ENCODE data around the gene RHOBTB3. TPM values are rescaled to one million over a fixed set of nuclear protein-coding genes. Genes with fewer than 3 reads are reported as not detected.
A peak's percentile ranks its signal among the peaks of the same experiment; 100 is the strongest.

RHOBTB3 gene
- total RNA-seq, 1 donor from 2014 or later = 55.9 TPM

DNA sequence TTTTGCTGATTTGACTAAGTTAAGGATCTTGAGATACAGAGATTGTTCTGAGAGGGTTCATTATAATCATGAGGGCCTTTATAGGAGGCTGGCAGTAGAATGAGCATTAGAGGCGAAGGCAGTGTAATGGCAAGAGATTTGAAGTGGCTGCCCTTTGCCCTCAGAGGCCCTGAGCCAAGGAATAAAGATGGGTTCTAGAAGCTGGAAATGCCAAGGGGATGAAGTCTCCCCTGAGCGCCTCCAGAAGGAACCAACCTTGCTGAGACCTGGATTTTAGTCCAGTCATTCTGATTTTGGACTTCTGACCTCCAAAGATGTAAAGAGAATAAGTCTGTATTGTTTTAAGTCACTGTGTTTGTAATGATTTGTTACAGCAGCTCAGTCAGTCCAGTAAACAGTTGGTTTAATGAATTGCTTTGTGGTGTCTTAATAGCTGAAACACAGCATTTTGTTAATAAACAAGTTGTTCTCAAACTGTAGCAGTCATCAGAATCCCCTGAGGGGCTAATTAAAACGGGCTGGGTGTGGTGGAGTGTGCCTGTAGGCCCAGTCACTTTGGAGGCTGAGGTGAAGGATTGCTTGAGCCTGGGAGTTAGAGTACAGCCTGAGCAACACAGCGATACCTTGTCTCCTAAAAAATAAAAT is 68.2 kb downstream of the RHOBTB3 start:
- Mint-ChIP-seq H3K4me1 (ENCODE audit: low read depth) (peaks cover 14% of the 10 kb centered on the region), H3K27ac (no peak overlapping the region), H3K9me3 (ENCODE audit: low read depth) (peaks cover 3% of the 10 kb centered on the region), H3K4me3 (ENCODE audit: low read depth) (no peak overlapping the region), H3K27me3 (no peaks in the 10 kb centered on the region), H3K36me3 (ENCODE audit: insufficient read depth) (peaks cover 5% of the 10 kb centered on the region)
- no peak for DNase-seq (ENCODE audit: low spot score, unreplicated experiment)
- no peak for TF ChIP-seq CTCF (IDR thresholded peaks at IDR 0.05; ENCODE audit: unreplicated experiment)

GRCh38 chr5:95800553-95800952 is 69.4 kb downstream of the RHOBTB3 start:
- no peaks in the 10 kb centered on the region for H3K27me3 Mint-ChIP-seq
- TF ChIP-seq CTCF (IDR thresholded peaks at IDR 0.05; ENCODE audit: unreplicated experiment) = no peak
- DNase-seq (ENCODE audit: low spot score, unreplicated experiment) = no peak
- no peak overlapping the region for H3K4me3 Mint-ChIP-seq (ENCODE audit: low read depth)
- H3K27ac Mint-ChIP-seq = peak overlapping the region; percentile 12
- H3K9me3 Mint-ChIP-seq (ENCODE audit: low read depth) = peaks cover 6% of the 10 kb centered on the region
- H3K36me3 Mint-ChIP-seq (ENCODE audit: insufficient read depth) = peaks cover 8% of the 10 kb centered on the region
- H3K4me1 Mint-ChIP-seq (ENCODE audit: low read depth) = peaks cover 14% of the 10 kb centered on the region

GRCh38 chr5:95801532-95801931 is 70.4 kb downstream of the RHOBTB3 start:
- Mint-ChIP-seq H3K36me3 (ENCODE audit: insufficient read depth) (peaks cover 8% of the 10 kb centered on the region), H3K27ac (no peak overlapping the region), H3K27me3 (no peaks in the 10 kb centered on the region), H3K4me3 (ENCODE audit: low read depth) (no peak overlapping the region), H3K4me1 (ENCODE audit: low read depth) (peaks cover 14% of the 10 kb centered on the region), H3K9me3 (ENCODE audit: low read depth) (peaks cover 6% of the 10 kb centered on the region)
- no peak for TF ChIP-seq CTCF (IDR thresholded peaks at IDR 0.05; ENCODE audit: unreplicated experiment)
- DNase-seq (ENCODE audit: low spot score, unreplicated experiment) = no peak

GRCh38 chr5:95801961-95802360 is 70.8 kb downstream of the RHOBTB3 start:
- no peak overlapping the region for H3K4me3 Mint-ChIP-seq (ENCODE audit: low read depth)
- no peak overlapping the region for H3K27ac Mint-ChIP-seq
- no peak for TF ChIP-seq CTCF (IDR thresholded peaks at IDR 0.05; ENCODE audit: unreplicated experiment)
- H3K4me1 Mint-ChIP-seq (ENCODE audit: low read depth) = peaks cover 14% of the 10 kb centered on the region
- no peaks in the 10 kb centered on the region for H3K27me3 Mint-ChIP-seq
- H3K36me3 Mint-ChIP-seq (ENCODE audit: insufficient read depth) = peaks cover 8% of the 10 kb centered on the region
- DNase-seq (ENCODE audit: low spot score, unreplicated experiment) = no peak
- H3K9me3 Mint-ChIP-seq (ENCODE audit: low read depth) = peaks cover 6% of the 10 kb centered on the region

GRCh38 chr5:95803271-95804148 is 72.4 kb downstream of the RHOBTB3 start:
- H3K4me1 Mint-ChIP-seq (ENCODE audit: low read depth) = peaks cover 14% of the 10 kb centered on the region
- H3K4me3 Mint-ChIP-seq (ENCODE audit: low read depth) = no peak overlapping the region
- H3K36me3 Mint-ChIP-seq (ENCODE audit: insufficient read depth) = peaks cover 8% of the 10 kb centered on the region
- no peak for TF ChIP-seq CTCF (IDR thresholded peaks at IDR 0.05; ENCODE audit: unreplicated experiment)
- no peaks in the 10 kb centered on the region for H3K27me3 Mint-ChIP-seq
- DNase-seq (ENCODE audit: low spot score, unreplicated experiment) = no peak
- H3K9me3 Mint-ChIP-seq (ENCODE audit: low read depth) = peaks cover 6% of the 10 kb centered on the region
- H3K27ac Mint-ChIP-seq = peak overlapping the region; percentile 65
